CD4-positive, alpha-beta T cell (primary cell): ENCODE results near the gene CDC42SE2. TPM values are rescaled to one million over a fixed set of nuclear protein-coding genes. Genes with fewer than 3 reads are reported as not detected.
A peak's percentile ranks its signal among the peaks of the same experiment; 100 is the strongest.

Experiments used
- ATAC-seq: fragments of 200-7000 bp; cut with Tn5 transposase; one replicate; pipeline ENCODE4 v1.10.0; 2022; ENCODE audit warnings: mild to moderate bottlenecking; ENCODE audit not compliant: poor library complexity
- CTCF ChIA-PET: fragments of 350-600 bp; sonication (Branson Sonifier 250); formaldehyde crosslinking; loops from one replicate; lab custom pipeline; 2021; ENCODE audit warnings: antibody characterized with exemption, inconsistent platforms; lab: Charles Lee
- POLR2A ChIA-PET: fragments of 350-600 bp; sonication (Branson Sonifier 250); formaldehyde crosslinking; loops from one replicate; lab custom pipeline; 2021; ENCODE audit warnings: antibody characterized with exemption, inconsistent platforms; lab: Charles Lee
- DNase-seq, 14 experiments: peaks; one replicate each; pipeline ENCODE4 v3.0.0-alpha.2; 2013 to 2020; ENCODE audit warnings: mixed read lengths in 2 of 14
- H3K27ac ChIP-seq, 2 donors: one replicate each; pipeline versions ENCODE4 v1.5.1 to v1.7.0; 2013; ENCODE audit warnings: low read length in 2 of 2, low read depth in 1 of 2, mild to moderate bottlenecking in 1 of 2
- H3K27me3 ChIP-seq, 2 experiments: 1 replicate in 1 of 2; 2 replicates in 1 of 2; pipeline versions ENCODE4 v1.6.1 to v1.7.0; 2013; ENCODE audit warnings: low read length in 2 of 2, control low read depth in 1 of 2, mild to moderate bottlenecking in 1 of 2, moderate library complexity in 1 of 2; ENCODE audit not compliant: insufficient read depth in 2 of 2, control insufficient read depth in 1 of 2
- H3K36me3 ChIP-seq: one replicate; pipeline ENCODE4 v1.6.1; 2013; ENCODE audit warnings: low read length, control low read depth; ENCODE audit not compliant: insufficient read depth
- H3K4me1 ChIP-seq: one replicate; pipeline ENCODE4 v1.6.1; 2013; ENCODE audit warnings: low read length, control low read depth; ENCODE audit not compliant: insufficient read depth
- H3K4me3 ChIP-seq: one replicate; pipeline ENCODE4 v1.5.1; 2013; ENCODE audit warnings: mild to moderate bottlenecking, low read length, moderate library complexity
- H3K9me3 ChIP-seq, 2 experiments: 1 replicate in 1 of 2; 2 replicates in 1 of 2; pipeline versions ENCODE4 v1.6.1 to v1.7.0; 2013; ENCODE audit warnings: low read length in 2 of 2, mild to moderate bottlenecking in 2 of 2, control low read depth in 1 of 2, moderate library complexity in 1 of 2; ENCODE audit not compliant: control insufficient read depth in 1 of 2, insufficient read depth in 1 of 2
- H3K27ac Mint-ChIP-seq: one replicate; pipeline ENCODE4 v1.8.0; 2020; ENCODE audit warnings: mixed read lengths
- H3K27me3 Mint-ChIP-seq: one replicate; pipeline ENCODE4 v1.8.0; 2021; ENCODE audit warnings: mixed read lengths
- H3K36me3 Mint-ChIP-seq: one replicate; pipeline ENCODE4 v1.8.0; 2021; ENCODE audit warnings: low read depth, mixed read lengths
- H3K4me1 Mint-ChIP-seq: one replicate; pipeline ENCODE4 v1.8.0; 2021; ENCODE audit warnings: low read depth, mixed read lengths
- H3K4me3 Mint-ChIP-seq: one replicate; pipeline ENCODE4 v1.8.0; 2020; ENCODE audit warnings: mild to moderate bottlenecking, mixed read lengths
- H3K9me3 Mint-ChIP-seq: one replicate; pipeline ENCODE4 v1.8.0; 2020; ENCODE audit warnings: mixed read lengths
- CTCF ChIP-seq: fragments of 200-600 bp; IDR thresholded peaks from one replicate; pipeline ENCODE4 v1.8.0; 2022; ENCODE audit warnings: antibody characterized with exemption, mild to moderate bottlenecking
- intact Hi-C, 2 experiments: fragments of 100-400 bp; cut with DNase I in 1 of 2; cut with micrococcal nuclease in 1 of 2; formaldehyde crosslinking; loops; one replicate each; pipeline versions ENCODE4 v1.15.1 to v1.9.0; 2023 to 2025; cut with DNase I, micrococcal nuclease
- total RNA-seq, 174 experiments: library from RNA in 2 of 174; stranded (reverse) in 2 of 174; gene quantifications; one replicate each; pipeline ENCODE4 v1.2.3 and lab custom pipeline; 2021 to 2026

CDC42SE2 gene
- total RNA-seq, 2 experiments from 2014 or later: 218 to 230 TPM

GRCh38 chr5:131296213-131296672 lies 32.4 kb downstream of the CDC42SE2 start:
- ChIA-PET CTCF (interaction anchor here (0.8 kb wide), 1 partner anchor 31 kb away, joined by 3 read pairs; no protein-coding TSS in a partner anchor), POLR2A (interaction anchor here (1.4 to 3.9 kb wide), 2 partner anchors 30 to 82 kb away, joined by 4 to 19 read pairs; no protein-coding TSS in a partner anchor)
- DNase-seq (peak in 4 of 14 experiments; percentile 42 to 62 (median 52)), ATAC-seq (peak; percentile 53)
- Histone ChIP-seq H3K27me3 (no peaks in the 10 kb centered on the region), H3K27ac (peak overlapping the region in 1 of 2 donors; percentile 23), H3K4me3 (no peak overlapping the region), H3K36me3 (peaks cover 13% of the 10 kb centered on the region), H3K4me1 (peaks cover 68% of the 10 kb centered on the region), H3K9me3 (no peaks in the 10 kb centered on the region)
- peak overlapping the region; percentile 74 for H3K4me3 Mint-ChIP-seq
- peaks cover 82% of the 10 kb centered on the region for H3K4me1 Mint-ChIP-seq
- H3K9me3 Mint-ChIP-seq: no peaks in the 10 kb centered on the region
- no peaks in the 10 kb centered on the region for H3K27me3 Mint-ChIP-seq
- peak overlapping the region; percentile 74 for H3K27ac Mint-ChIP-seq
- TF ChIP-seq CTCF: no peak
- intact Hi-C loops: no loop called here
- peaks cover 63% of the 10 kb centered on the region for H3K36me3 Mint-ChIP-seq

- ATAC-seq: no peak
- no peaks in the 10 kb centered on the region for H3K9me3 Mint-ChIP-seq
- Histone ChIP-seq H3K27ac (no peak overlapping the region), H3K27me3 (no peaks in the 10 kb centered on the region), H3K9me3 (no peaks in the 10 kb centered on the region), H3K4me1 (peaks cover 64% of the 10 kb centered on the region), H3K36me3 (peaks cover 15% of the 10 kb centered on the region), H3K4me3 (no peak overlapping the region)
- intact Hi-C loops: no loop called here
- H3K27me3 Mint-ChIP-seq: no peaks in the 10 kb centered on the region
- no peak for DNase-seq
- ChIA-PET CTCF (no interaction called here), POLR2A (interaction anchor here (0.7 to 1.9 kb wide), 3 partner anchors 10 to 59 kb away, joined by 3 to 5 read pairs (median 3); no protein-coding TSS in a partner anchor)
- TF ChIP-seq CTCF: no peak
- peaks cover 62% of the 10 kb centered on the region for H3K36me3 Mint-ChIP-seq
- no peak overlapping the region for H3K4me3 Mint-ChIP-seq
- peaks cover 82% of the 10 kb centered on the region for H3K4me1 Mint-ChIP-seq
- H3K27ac Mint-ChIP-seq: no peak overlapping the region
Measured at GRCh38 chr5:131297886-131298285, 34.0 kb downstream of the CDC42SE2 start.

- Histone ChIP-seq H3K27ac (peak overlapping the region in 1 of 2 donors; percentile 34), H3K36me3 (peaks cover 13% of the 10 kb centered on the region), H3K27me3 (no peaks in the 10 kb centered on the region), H3K9me3 (no peaks in the 10 kb centered on the region), H3K4me1 (peaks cover 61% of the 10 kb centered on the region), H3K4me3 (no peak overlapping the region)
- H3K9me3 Mint-ChIP-seq: no peaks in the 10 kb centered on the region
- ChIA-PET POLR2A (interaction anchor here (0.7 to 1.9 kb wide), 5 partner anchors 18 to 57 kb away, joined by 3 to 6 read pairs (median 5); partner anchors contain the start of gene CDC42SE2), CTCF (no interaction called here)
- peak overlapping the region; percentile 62 for H3K4me3 Mint-ChIP-seq
- H3K27ac Mint-ChIP-seq: peak overlapping the region; percentile 37
- H3K36me3 Mint-ChIP-seq: peaks cover 61% of the 10 kb centered on the region
- DNase-seq: no peak
- ATAC-seq: no peak
- intact Hi-C loops: no loop called here
- H3K4me1 Mint-ChIP-seq: peaks cover 82% of the 10 kb centered on the region
- TF ChIP-seq CTCF: no peak
- no peaks in the 10 kb centered on the region for H3K27me3 Mint-ChIP-seq
Measured at GRCh38 chr5:131299465-131299864, 35.6 kb downstream of the CDC42SE2 start.
